Measurements from ENCODE around the gene ADIPOQ. TPM values are rescaled to one million over a fixed set of nuclear protein-coding genes. Genes with fewer than 3 reads are reported as not detected.

Gene ADIPOQ
- total RNA-seq, 1 experiment from 2014 or later: not detected

DNA sequence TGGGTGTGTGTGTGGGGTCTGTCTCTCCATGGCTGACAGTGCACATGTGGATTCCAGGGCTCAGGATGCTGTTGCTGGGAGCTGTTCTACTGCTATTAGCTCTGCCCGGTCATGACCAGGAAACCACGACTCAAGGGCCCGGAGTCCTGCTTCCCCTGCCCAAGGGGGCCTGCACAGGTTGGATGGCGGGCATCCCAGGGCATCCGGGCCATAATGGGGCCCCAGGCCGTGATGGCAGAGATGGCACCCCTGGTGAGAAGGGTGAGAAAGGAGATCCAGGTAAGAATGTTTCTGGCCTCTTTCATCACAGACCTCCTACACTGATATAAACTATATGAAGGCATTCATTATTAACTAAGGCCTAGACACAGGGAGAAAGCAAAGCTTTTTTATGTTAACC lies 10.5 kb downstream of the ADIPOQ start:
- H3K9me3 ChIP-seq (ENCODE audit: control insufficient read depth, low read depth, low read length): no peaks in the 10 kb centered on the region
- H4K91ac ChIP-seq (ENCODE audit: insufficient read length, low read depth, low read length): no peak overlapping the region
- H3K56ac ChIP-seq (ENCODE audit: insufficient read length, low read depth, low read length): no peak overlapping the region
- H3K4me2 ChIP-seq (ENCODE audit: insufficient read depth, insufficient read length, low read length): no peak overlapping the region
- no peaks in the 10 kb centered on the region for H3K23me2 ChIP-seq (ENCODE audit: insufficient read length, low read depth, low read length, poor library complexity, severe bottlenecking)
- no peak overlapping the region for H3K9ac ChIP-seq (ENCODE audit: extremely low read depth, insufficient read length, low read length)
- no peak for TF ChIP-seq CTCF (conservative IDR thresholded peaks at IDR 0.05)
- no peaks in the 10 kb centered on the region for H3K79me2 ChIP-seq (ENCODE audit: insufficient read depth, low read length)
- no peak overlapping the region for H3K4ac ChIP-seq (ENCODE audit: low read depth, low read length)
- Mint-ChIP-seq H3K36me3 (ENCODE audit: insufficient read depth in 1 of 3, low read depth in 3 of 3) (no peaks in the 10 kb centered on the region; a peak in 2 of 7 replicates), H3K4me1 (peaks cover 4 to 12% of the 10 kb centered on the region in 2 experiments), H3K4me3 (no peak overlapping the region), H3K27ac (no peak overlapping the region), H3K27me3 (ENCODE audit: low read depth) (no peaks in the 10 kb centered on the region; the same call in 1 of the 2 replicates), H3K9me3 (no peaks in the 10 kb centered on the region; a peak in 1 of 5 replicates)
- H4K20me1 ChIP-seq (ENCODE audit: control insufficient read depth, insufficient read depth, insufficient read length): no peaks in the 10 kb centered on the region
- no peaks in the 10 kb centered on the region for H3K27me3 ChIP-seq (ENCODE audit: insufficient read depth, low read length)
- H2BK15ac ChIP-seq (ENCODE audit: low read depth, low read length): no peak overlapping the region
- no CpG with 5 or more reads among the region's 6 CpGs for WGBS (ENCODE audit: extremely low coverage, insufficient read length, low lambda C conversion rate)
- H2BK12ac ChIP-seq (ENCODE audit: insufficient read length, low read depth, low read length): no peak overlapping the region
- no peak overlapping the region for H3K27ac ChIP-seq (ENCODE audit: insufficient read length, low read depth, low read length)
- no peak overlapping the region for H2BK120ac ChIP-seq (ENCODE audit: low read depth, low read length, poor library complexity, severe bottlenecking)
- H3K4me1 ChIP-seq (ENCODE audit: insufficient read depth, low read length): no peaks in the 10 kb centered on the region
- H3T11ph ChIP-seq (ENCODE audit: low read length): no peak overlapping the region
- no peak overlapping the region for H2BK20ac ChIP-seq (ENCODE audit: low read depth, low read length, poor library complexity, severe bottlenecking)
- H3K79me1 ChIP-seq (ENCODE audit: insufficient read depth, low read depth, low read length, poor library complexity, severe bottlenecking): no peaks in the 10 kb centered on the region
- H4K8ac ChIP-seq (replicated peaks; ENCODE audit: insufficient read length, low read depth, low read length): no peak overlapping the region
- no peak for DNase-seq
- no peak overlapping the region for H3K23ac ChIP-seq (ENCODE audit: insufficient read length, low read depth, low read length)
- no peak overlapping the region for H4K5ac ChIP-seq (ENCODE audit: insufficient read length, low read depth, low read length)
- no peak overlapping the region for H2BK5ac ChIP-seq (ENCODE audit: insufficient read length, low read length)
- no peak overlapping the region for H3K18ac ChIP-seq (ENCODE audit: insufficient read length, low read depth, low read length)
- H3K14ac ChIP-seq (ENCODE audit: insufficient read depth, low read length): no peak overlapping the region
- H2AK5ac ChIP-seq (ENCODE audit: insufficient read length, low read length): no peak overlapping the region
- no peak overlapping the region for H2AFZ ChIP-seq (ENCODE audit: low read length)

All from H9 (cell line).